NCI-H446 (cell line): ENCODE measurements around the gene ZNF28.
"Not testable (repeated sequence)": the region's sequence is repeated elsewhere in the genome, so short reads cannot be mapped to it uniquely, and the experiment has no call there.

ENCODE experiments used
- DNase-seq, 2 experiments: peaks; one replicate each; lab custom pipeline; 2025; lab: John Stamatoyannopoulos, UW

The ZNF28 gene

GRCh38 chr19:52821204-52821960, at the start of gene ZNF28:
TSS of gene ZNF28 (minus strand) at chr19:52821633. CDS start at chr19:52817958, 3,675 bp downstream.
- DNase-seq: not testable (repeated sequence)

GRCh38 chr19:52868031-52868430, 46.6 kb upstream of the ZNF28 start:
- not testable (repeated sequence) for DNase-seq

GRCh38 chr19:52857378-52858191, 36.2 kb upstream of the ZNF28 start, which contains the start of gene ZNF468:
TSS of gene ZNF468 (minus strand) at chr19:52857619. CDS start at chr19:52854272, 3,347 bp downstream.
- peak in 1 of 2 experiments; percentile 1 for DNase-seq

GRCh38 chr19:52856540-52857377, 35.3 kb upstream of the ZNF28 start:
- not testable (repeated sequence) for DNase-seq

GRCh38 chr19:52847352-52847751, 25.9 kb upstream of the ZNF28 start:
- not testable (repeated sequence) for DNase-seq

- DNase-seq: not testable (repeated sequence)
These were observed 19.5 kb upstream of the ZNF28 start for GRCh38 chr19:52840825-52841465.

GRCh38 chr19:52834289-52834688, 12.9 kb upstream of the ZNF28 start:
- not testable (repeated sequence) for DNase-seq

- not testable (repeated sequence) for DNase-seq
These were observed 12.1 kb upstream of the ZNF28 start for GRCh38 chr19:52833541-52833940.

- not testable (repeated sequence) for DNase-seq
These were observed 8.4 kb upstream of the ZNF28 start for GRCh38 chr19:52829866-52830265.

- no peak for DNase-seq
These were observed 4.3 kb upstream of the ZNF28 start for GRCh38 chr19:52825765-52826164.

GRCh38 chr19:52823676-52824075, 2.2 kb upstream of the ZNF28 start:
- DNase-seq: no peak

GRCh38 chr19:52820472-52821203, 795 bp downstream of the ZNF28 start:
- not testable (repeated sequence) for DNase-seq

GRCh38 chr19:52809801-52810200, 11.6 kb downstream of the ZNF28 start:
- DNase-seq: no peak

GRCh38 chr19:52799950-52800640, 21.3 kb downstream of the ZNF28 start:
- not testable (repeated sequence) for DNase-seq

GRCh38 chr19:52789440-52789839, 32.0 kb downstream of the ZNF28 start:
- no peak for DNase-seq

- not testable (repeated sequence) for DNase-seq
These were observed 34.7 kb downstream of the ZNF28 start, which contains the start of gene ZNF600 for GRCh38 chr19:52786464-52787354. TSS of gene ZNF600 (minus strand) at chr19:52786791. CDS start at chr19:52778888, 7,903 bp downstream.

- no peak for DNase-seq
These were observed 35.4 kb downstream of the ZNF28 start for GRCh38 chr19:52786078-52786463.

- DNase-seq: no peak
These were observed 35.9 kb downstream of the ZNF28 start for GRCh38 chr19:52785506-52785905.

GRCh38 chr19:52782864-52783263, 38.6 kb downstream of the ZNF28 start:
- not testable (repeated sequence) for DNase-seq
